DND-41 (cell line): ENCODE data around the gene FBXO28.

Experiments
- ATAC-seq: fragments of 200-7000 bp; cut with Tn5 transposase; 3 replicates; pipeline ENCODE4 v1.9.1; 2021; ENCODE audit warnings: low read depth; ENCODE audit not compliant: insufficient read depth
- DNase-seq: peaks from one replicate; pipeline ENCODE4 v3.0.0-alpha.2; 2020
- H2AFZ ChIP-seq: 2 replicates; pipeline ENCODE4 v1.6.0; 2012; ENCODE audit warnings: low read depth, low read length
- H3K27ac ChIP-seq: 2 replicates; pipeline ENCODE4 v1.5.1; 2012; ENCODE audit warnings: low read length, inconsistent platforms
- H3K27me3 ChIP-seq: fragments of 200-600 bp; sonication (generic); 2 replicates; pipeline ENCODE4 v1.6.0; 2012; ENCODE audit warnings: low read length, mild to moderate bottlenecking, inconsistent platforms; ENCODE audit not compliant: insufficient read depth, poor library complexity
- H3K36me3 ChIP-seq: 2 replicates; pipeline ENCODE4 v1.5.1; 2012; ENCODE audit warnings: low read length, inconsistent platforms; ENCODE audit not compliant: insufficient read depth
- H3K4me1 ChIP-seq: 2 replicates; pipeline ENCODE4 v1.5.1; 2012; ENCODE audit warnings: mild to moderate bottlenecking, low read length; ENCODE audit not compliant: insufficient read depth
- H3K4me2 ChIP-seq: 2 replicates; pipeline ENCODE4 v1.6.0; 2012; ENCODE audit warnings: mild to moderate bottlenecking, moderate library complexity, low read length, inconsistent platforms; ENCODE audit not compliant: insufficient read depth
- H3K4me3 ChIP-seq, 2 experiments: fragments of 200-600 bp in 1 of 2; shearing (Covaris generic) in 1 of 2; 2 replicates each; pipeline ENCODE4 v1.5.1; 2012 to 2016; ENCODE audit warnings: inconsistent platforms in 2 of 2, low read length in 2 of 2, mild to moderate bottlenecking in 2 of 2, low read depth in 1 of 2, moderate library complexity in 1 of 2
- H3K79me2 ChIP-seq: 2 replicates; pipeline ENCODE4 v1.6.0; 2012; ENCODE audit warnings: low read length, inconsistent platforms; ENCODE audit not compliant: insufficient read depth
- H3K9ac ChIP-seq: 2 replicates; pipeline ENCODE4 v1.6.0; 2012; ENCODE audit warnings: low read depth, mild to moderate bottlenecking, inconsistent platforms, low read length, moderate library complexity
- H3K9me3 ChIP-seq: 2 replicates; pipeline ENCODE4 v1.5.1; 2012; ENCODE audit warnings: low read length, moderate library complexity, mild to moderate bottlenecking, inconsistent platforms; ENCODE audit not compliant: insufficient read depth, severe bottlenecking
- H4K20me1 ChIP-seq: 2 replicates; pipeline ENCODE4 v1.6.0; 2012; ENCODE audit warnings: low read length; ENCODE audit not compliant: insufficient read depth
- EZH2 ChIP-seq: IDR thresholded peaks from 3 replicates; pipeline ENCODE4 v1.6.1; 2012; ENCODE audit warnings: borderline replicate concordance, low read depth, mild to moderate bottlenecking, moderate library complexity, low read length, inconsistent platforms; ENCODE audit not compliant: severe bottlenecking
- TF ChIP-seq, protein P1 (sequence below): IDR thresholded peaks from 2 replicates; pipeline ENCODE4 v1.5.1; 2012; ENCODE audit warnings: borderline replicate concordance, low read length, moderate library complexity, mild to moderate bottlenecking; ENCODE audit not compliant: poor library complexity, severe bottlenecking; ENCODE audit errors: extremely low read depth

The FBXO28 gene, protein sequence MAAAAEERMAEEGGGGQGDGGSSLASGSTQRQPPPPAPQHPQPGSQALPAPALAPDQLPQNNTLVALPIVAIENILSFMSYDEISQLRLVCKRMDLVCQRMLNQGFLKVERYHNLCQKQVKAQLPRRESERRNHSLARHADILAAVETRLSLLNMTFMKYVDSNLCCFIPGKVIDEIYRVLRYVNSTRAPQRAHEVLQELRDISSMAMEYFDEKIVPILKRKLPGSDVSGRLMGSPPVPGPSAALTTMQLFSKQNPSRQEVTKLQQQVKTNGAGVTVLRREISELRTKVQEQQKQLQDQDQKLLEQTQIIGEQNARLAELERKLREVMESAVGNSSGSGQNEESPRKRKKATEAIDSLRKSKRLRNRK

DNA sequence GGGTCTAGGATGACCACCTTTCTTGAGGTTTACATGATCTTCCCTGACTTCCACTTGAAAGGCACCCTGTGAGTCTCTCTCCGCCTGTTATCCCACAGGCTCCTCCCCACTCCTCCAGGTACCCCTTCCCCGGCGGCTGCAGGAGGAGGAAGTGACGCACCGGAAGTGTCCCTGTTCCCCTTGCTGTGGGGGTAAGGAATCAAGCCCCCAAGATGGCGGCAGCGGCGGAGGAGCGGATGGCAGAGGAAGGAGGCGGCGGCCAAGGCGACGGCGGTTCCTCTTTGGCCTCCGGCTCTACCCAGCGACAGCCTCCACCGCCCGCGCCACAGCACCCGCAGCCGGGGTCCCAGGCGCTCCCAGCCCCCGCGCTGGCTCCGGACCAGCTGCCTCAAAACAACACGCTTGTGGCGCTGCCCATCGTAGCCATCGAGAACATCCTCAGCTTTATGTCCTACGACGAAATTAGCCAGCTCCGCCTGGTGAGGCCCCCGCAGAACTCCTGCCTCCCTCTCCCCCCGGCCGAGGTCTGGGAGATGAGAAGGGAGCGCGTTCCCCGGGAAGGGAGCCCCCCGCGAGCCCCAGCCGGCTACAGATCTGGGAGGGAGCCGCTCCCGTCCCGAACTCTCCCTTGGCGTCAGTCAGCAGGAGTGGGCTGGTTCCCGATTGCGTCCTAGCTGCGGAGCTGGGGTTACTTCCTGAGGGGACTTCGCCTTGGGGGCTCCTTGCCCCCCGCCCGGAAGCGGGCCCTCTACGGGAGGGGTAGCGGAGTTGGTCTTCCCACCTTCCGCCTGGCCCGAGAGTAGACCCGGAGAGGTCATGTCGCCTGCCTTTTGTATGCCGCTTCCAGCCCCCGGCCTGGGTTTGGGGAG, at the start of gene FBXO28:
Gene FBXO28 (plus strand): TSS at position 194 of the 869 bp plus-strand sequence. CDS start 19 bp downstream, at position 213.
- H3K27me3 ChIP-seq, result no peaks in the 10 kb centered on the region
- peaks cover 6% of the 10 kb centered on the region; the same call in 1 of the 2 replicates for H4K20me1 ChIP-seq
- ATAC-seq (peak; percentile 94), DNase-seq (peak; percentile 96)
- peaks cover 57% of the 10 kb centered on the region for H3K79me2 ChIP-seq
- peak within 1 kb of the TSS; percentile 63 for H3K27ac ChIP-seq
- peak within 1 kb of the TSS; percentile 94 for H3K4me2 ChIP-seq
- H2AFZ ChIP-seq, result peak within 1 kb of the TSS; percentile 80
- peak within 1 kb of the TSS; percentile 81 for H3K9ac ChIP-seq
- H3K9me3 ChIP-seq, result no peaks in the 10 kb centered on the region
- H3K4me1 ChIP-seq, result peaks cover 32% of the 10 kb centered on the region
- peak within 1 kb of the TSS; percentile 62 to 70 for H3K4me3 ChIP-seq
- H3K36me3 ChIP-seq, result peaks cover 8% of the 10 kb centered on the region
- TF ChIP-seq EZH2, result no peak
- TF ChIP-seq, protein P1, sequence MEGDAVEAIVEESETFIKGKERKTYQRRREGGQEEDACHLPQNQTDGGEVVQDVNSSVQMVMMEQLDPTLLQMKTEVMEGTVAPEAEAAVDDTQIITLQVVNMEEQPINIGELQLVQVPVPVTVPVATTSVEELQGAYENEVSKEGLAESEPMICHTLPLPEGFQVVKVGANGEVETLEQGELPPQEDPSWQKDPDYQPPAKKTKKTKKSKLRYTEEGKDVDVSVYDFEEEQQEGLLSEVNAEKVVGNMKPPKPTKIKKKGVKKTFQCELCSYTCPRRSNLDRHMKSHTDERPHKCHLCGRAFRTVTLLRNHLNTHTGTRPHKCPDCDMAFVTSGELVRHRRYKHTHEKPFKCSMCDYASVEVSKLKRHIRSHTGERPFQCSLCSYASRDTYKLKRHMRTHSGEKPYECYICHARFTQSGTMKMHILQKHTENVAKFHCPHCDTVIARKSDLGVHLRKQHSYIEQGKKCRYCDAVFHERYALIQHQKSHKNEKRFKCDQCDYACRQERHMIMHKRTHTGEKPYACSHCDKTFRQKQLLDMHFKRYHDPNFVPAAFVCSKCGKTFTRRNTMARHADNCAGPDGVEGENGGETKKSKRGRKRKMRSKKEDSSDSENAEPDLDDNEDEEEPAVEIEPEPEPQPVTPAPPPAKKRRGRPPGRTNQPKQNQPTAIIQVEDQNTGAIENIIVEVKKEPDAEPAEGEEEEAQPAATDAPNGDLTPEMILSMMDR, result no peak

DNA sequence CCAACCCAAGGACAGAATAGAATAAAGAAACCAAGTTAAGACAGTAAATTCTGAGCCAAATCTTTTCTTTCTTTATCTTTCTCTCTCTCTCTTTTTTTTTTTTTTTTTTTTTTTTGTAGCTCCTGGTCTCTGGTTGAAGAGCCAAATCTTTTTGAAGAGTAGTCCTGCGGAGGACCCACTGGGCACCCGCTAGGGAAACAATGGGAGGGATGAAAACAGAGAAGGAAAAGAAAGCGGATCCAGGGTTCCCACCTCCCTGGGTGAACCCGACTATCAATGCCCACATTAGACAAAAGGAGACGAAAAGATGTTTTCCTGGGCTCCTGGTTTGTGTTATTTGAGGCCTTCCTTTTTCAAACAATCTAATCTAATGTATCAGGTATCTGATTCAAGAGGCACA, 49.8 kb upstream of the FBXO28 start:
- Histone ChIP-seq H3K4me1 (no peaks in the 10 kb centered on the region), H3K27me3 (peaks cover 10% of the 10 kb centered on the region), H3K27ac (no peak overlapping the region), H3K4me2 (no peak overlapping the region), H3K79me2 (no peaks in the 10 kb centered on the region), H3K36me3 (no peaks in the 10 kb centered on the region), H4K20me1 (no peaks in the 10 kb centered on the region), H3K9me3 (no peaks in the 10 kb centered on the region), H3K9ac (no peak overlapping the region), H2AFZ (no peak overlapping the region), H3K4me3 (no peak overlapping the region)
- no peak for ATAC-seq
- DNase-seq, result no peak
- TF ChIP-seq, protein P1, result no peak
- no peak for TF ChIP-seq EZH2

DNA sequence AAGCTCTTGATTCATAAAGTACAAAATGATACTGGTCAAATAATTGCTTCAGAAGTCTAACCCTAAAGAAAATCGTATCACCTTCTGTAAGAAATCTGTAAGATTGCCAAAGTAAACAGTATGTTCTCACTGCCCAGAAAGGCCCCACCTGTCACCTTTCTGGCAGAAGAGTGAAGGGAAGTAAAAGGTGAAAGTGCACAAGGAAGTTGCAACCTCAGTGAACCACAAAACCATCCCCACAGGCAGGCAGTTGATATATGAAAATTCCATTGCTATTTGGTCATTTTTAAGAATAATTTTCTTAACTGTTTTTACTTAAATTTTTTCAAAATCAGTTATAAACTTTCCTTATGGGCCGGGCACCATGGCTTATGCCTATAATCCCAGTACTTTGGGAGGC, 48.5 kb upstream of the FBXO28 start:
- TF ChIP-seq, protein P1, result no peak
- no peak for TF ChIP-seq EZH2
- H3K27ac ChIP-seq, result no peak overlapping the region
- H3K27me3 ChIP-seq, result peaks cover 15% of the 10 kb centered on the region
- no peak overlapping the region for H3K4me3 ChIP-seq
- H4K20me1 ChIP-seq, result no peaks in the 10 kb centered on the region
- H3K4me2 ChIP-seq, result no peak overlapping the region
- no peaks in the 10 kb centered on the region for H3K4me1 ChIP-seq
- H3K36me3 ChIP-seq, result no peaks in the 10 kb centered on the region
- ATAC-seq, result no peak
- no peaks in the 10 kb centered on the region for H3K9me3 ChIP-seq
- no peak overlapping the region for H2AFZ ChIP-seq
- H3K79me2 ChIP-seq, result no peaks in the 10 kb centered on the region
- no peak for DNase-seq
- H3K9ac ChIP-seq, result no peak overlapping the region
